Right ventricle myocardium inferior (tissue), 1 donor: ENCODE data around the gene MED10. TPM values are rescaled to one million over a fixed set of nuclear protein-coding genes. Genes with fewer than 3 reads are reported as not detected.
A peak's percentile ranks its signal among the peaks of the same experiment; 100 is the strongest.
"Not testable (repeated sequence)": the region's sequence is repeated elsewhere in the genome, so short reads cannot be mapped to it uniquely, and the experiment has no call there.

ENCODE experiments used
- ATAC-seq: fragments of 200-7000 bp; cut with Tn5 transposase; one replicate; pipeline ENCODE4 v1.9.1; 2020; ENCODE audit warnings: mild to moderate bottlenecking, moderate library complexity
- DNase-seq: peaks from one replicate; pipeline ENCODE4 v3.0.0; 2021; ENCODE audit errors: missing footprints
- intact Hi-C: fragments of 100-400 bp; cut with DNase I; formaldehyde crosslinking; loops from one replicate; pipeline ENCODE4 v1.11.0; 2022
- total RNA-seq: library from RNA; stranded (reverse); fragmentation: NEBNext Ultra II Directional; extraction: Animal tissue kit (Norgen Biotek cat#: 25700); gene quantifications from one replicate; pipeline ENCODE4 v1.2.1, GENCODE V29; 2021
- donor health status: DM: no; HTN: yes; CAD: no; lungs with severe emphysema.

The MED10 gene
- total RNA-seq, 1 donor from 2014 or later: 28.9 TPM

DNA sequence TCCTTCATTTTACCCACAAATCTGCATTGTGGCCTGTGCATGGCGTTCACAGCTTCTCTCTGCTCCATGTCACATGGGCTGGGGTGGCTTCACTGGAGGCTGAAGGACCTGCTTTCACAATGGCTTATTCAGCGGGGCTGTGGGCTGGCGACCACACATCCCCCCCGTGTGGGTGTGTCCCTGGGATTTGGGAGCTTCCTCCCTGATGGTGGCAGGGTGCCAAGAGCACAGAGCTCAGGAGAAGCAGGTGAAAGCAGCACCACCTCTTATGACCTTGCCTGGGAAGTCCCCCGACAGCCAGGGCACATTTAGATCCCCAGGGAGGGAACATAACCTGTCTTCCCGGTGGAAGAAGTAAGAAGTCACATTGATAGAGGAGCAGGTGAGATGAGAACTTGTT, 5.0 kb upstream of the MED10 start:
- no peak for DNase-seq
- ATAC-seq: no peak
- intact Hi-C loops: no loop called here

DNA sequence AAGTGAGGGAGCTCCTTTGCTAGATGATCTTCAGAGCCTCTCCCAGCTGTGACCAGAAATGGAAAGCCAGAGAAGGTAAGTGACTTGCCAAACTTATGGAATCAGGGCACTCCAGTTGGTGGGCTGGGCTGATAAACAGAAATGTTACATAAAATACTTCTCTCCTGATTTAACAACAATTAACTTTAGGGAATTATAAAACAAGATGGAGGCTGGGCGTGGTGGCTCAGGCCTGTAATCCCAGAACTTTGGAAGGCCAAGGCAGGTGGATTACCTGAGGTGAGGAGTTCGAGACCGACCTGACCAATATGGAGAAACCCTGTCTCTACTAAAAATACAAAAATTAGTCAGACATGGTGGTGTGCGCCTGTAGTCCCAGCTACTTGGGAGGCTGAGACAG, 899 bp upstream of the MED10 start:
- DNase-seq (no peak), ATAC-seq (no peak)
- intact Hi-C loops: loop anchor here (5.0 to 10.0 kb wide), 4 partner anchors 53 to 336 kb away; partner anchors contain the start of genes TENT4A and UBE2QL1

- ATAC-seq (no peak), DNase-seq (no peak)
- intact Hi-C loops: loop anchor here (5.0 to 10.0 kb wide), 4 partner anchors 54 to 336 kb away; partner anchors contain the start of genes TENT4A and UBE2QL1
These were observed 388 bp upstream of the MED10 start for GRCh38 chr5:6378766-6379103.

DNA sequence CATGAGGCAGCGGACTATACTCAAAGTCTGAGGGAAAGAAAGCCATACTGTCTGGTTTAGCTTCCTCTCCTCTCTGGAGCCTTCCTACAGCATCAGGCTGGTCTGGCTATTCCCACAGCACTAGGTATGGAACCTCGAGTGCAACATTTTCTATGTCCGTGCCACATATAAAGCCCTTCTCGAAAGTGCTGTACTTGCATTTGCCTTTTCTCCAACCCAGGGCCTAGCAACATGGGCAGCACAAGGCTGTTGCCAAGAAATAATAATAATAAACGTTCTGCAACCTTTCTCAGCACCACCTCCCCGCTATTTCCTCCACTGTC, 804 bp downstream of the MED10 start:
- no peak for DNase-seq
- intact Hi-C loops: loop anchor here (5.0 to 10.0 kb wide), 4 partner anchors 55 to 337 kb away; partner anchors contain the start of genes TENT4A and UBE2QL1
- no peak for ATAC-seq

DNA sequence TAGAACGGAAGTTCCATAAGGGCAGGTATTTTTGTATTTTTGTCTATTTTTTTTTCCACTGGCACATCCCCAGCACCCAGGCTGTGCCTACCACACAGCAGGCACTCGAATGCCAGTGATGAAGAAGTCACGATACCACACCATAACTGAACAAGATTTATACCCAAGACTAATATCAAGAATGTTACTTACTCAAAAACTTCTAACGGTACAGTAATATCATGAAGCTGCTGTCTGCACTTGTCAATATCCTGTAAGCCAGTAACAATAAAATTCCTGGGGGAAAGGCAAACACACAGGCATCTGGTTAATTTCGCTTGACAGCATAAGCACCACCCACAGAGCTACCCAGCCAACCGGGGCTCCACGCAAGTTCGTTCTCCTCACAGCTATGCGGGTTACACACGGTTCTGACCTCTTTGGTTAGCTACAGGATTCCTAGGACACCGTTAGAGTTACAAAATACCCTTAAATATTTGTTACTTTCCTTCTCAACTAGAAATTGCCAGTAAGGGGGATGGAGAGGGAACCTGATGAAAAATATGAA, 1.3 kb downstream of the MED10 start:
- ATAC-seq: no peak
- intact Hi-C loops: loop anchor here (5.0 to 10.0 kb wide), 4 partner anchors 55 to 338 kb away; partner anchors contain the start of genes TENT4A and UBE2QL1
- DNase-seq: no peak

DNA sequence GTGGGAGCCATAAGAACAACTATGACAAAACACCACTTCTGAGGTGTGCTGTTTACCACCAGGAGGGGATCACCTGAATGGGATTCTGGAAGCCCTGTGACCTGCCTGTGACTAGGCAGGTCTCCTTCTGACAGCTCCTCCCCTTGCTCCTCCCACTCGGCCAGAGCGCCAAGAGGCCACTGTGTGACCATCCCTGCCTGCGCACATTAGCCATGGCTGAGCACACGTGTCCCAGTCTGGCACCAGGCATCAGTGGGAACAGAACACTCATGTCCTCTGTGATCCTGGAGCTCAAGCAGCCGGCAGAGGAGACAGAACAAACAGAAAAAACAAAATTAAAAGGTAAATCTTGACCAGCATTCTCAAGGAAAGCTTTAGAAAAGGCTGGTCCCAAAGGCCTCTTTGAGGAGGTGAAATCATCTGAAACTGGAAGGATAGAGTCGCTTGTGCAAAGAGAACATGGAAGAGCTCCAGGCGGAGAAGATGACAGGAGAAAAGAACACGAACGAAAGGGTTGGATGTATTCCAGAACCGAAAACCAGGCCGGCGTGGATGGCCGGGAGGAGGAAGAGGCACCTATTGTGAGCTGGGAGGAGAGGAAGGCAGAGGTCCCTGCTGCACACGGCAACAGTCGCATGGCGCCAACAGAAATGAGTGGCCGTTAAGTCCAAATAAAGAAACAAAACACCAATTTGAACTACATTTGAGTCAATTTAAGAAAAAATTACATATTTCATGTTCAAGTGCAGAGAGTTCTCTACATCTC, 5.1 kb downstream of the MED10 start:
- ATAC-seq (no peak), DNase-seq (peak; percentile 58)
- intact Hi-C loops: loop anchor here (10.0 kb wide), 2 partner anchors 142 to 342 kb away; partner anchors contain the start of gene TENT4A

DNA sequence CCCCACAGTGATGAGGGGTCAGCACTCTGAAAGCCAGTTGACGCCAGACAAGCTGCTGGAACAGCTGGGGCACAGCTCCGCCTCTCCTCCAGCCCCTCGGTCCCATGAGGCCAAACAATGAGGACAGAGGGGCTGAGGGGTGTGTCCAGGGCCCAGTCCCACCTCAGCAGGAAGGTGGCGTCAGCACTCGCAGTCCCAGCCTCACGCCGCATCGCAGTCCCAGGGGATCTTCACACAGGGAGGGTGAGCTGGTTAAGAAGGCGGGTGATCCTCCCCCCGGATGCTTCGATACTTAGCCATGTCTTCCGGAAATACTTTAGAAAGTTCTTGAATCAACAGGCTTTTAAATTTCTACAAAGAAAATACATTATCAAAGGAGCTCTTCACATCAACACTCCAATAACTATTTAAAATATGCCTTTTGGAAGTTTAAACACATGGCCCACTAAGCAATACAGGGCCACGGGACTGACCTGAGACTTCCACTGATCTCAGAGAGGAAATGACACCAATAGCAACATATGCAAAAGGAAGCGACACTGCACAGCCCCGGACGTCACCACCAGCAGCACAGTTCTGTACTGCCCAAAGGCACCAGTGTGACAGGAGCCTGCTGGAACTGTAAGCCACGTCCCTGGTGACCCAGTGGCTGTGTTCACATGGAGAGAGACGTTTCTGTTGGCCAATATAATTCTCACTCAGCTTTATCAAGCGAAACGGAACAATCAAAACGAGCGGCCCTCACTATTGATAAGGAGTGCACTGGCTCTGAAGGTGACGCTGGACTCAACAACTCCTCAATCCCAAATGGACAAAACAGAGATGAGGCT, 5.9 kb downstream of the MED10 start:
- intact Hi-C loops: loop anchor here (10.0 kb wide), 2 partner anchors 142 to 342 kb away; partner anchors contain the start of gene TENT4A
- no peak for ATAC-seq
- no peak for DNase-seq

GRCh38 chr5:6371079-6371810, 7.1 kb downstream of the MED10 start:
- ATAC-seq: no peak
- no peak for DNase-seq
- intact Hi-C loops: loop anchor here (10.0 kb wide), 2 partner anchors 144 to 344 kb away; partner anchors contain the start of gene TENT4A

GRCh38 chr5:6370580-6370979, 7.8 kb downstream of the MED10 start:
- DNase-seq: no peak
- no peak for ATAC-seq
- intact Hi-C loops: loop anchor here (10.0 kb wide), 2 partner anchors 144 to 344 kb away; partner anchors contain the start of gene TENT4A

DNA sequence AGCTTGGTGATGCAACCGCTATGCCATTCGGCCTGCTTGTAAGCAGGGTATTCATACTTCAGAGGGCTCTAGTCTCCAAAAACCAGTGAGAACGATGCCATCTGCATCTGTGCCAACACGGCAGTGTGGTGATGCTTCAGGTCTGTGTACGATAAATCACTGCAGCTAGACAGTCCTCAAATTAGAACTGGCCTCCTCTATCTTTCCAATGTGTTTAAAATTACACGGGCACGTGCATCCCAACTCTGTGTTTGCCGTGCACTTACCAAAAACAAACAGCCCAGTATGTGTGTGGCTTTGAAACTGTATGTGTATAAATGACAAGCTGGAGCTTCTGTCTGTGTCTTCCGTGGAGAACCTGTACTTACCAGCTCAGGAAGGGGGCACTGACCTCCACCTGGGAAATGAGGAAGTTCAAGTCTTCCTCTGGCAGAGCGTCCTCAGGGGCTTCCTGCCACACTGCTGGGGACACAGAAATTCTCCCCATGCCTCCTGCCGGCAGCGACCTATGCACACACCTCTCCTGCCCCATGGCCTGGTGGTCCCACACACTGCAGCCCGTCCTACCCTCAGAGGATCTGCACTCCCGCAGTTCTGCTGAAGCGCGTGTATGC, 12.3 kb downstream of the MED10 start:
- DNase-seq: no peak
- intact Hi-C loops: no loop called here
- ATAC-seq: no peak

DNA sequence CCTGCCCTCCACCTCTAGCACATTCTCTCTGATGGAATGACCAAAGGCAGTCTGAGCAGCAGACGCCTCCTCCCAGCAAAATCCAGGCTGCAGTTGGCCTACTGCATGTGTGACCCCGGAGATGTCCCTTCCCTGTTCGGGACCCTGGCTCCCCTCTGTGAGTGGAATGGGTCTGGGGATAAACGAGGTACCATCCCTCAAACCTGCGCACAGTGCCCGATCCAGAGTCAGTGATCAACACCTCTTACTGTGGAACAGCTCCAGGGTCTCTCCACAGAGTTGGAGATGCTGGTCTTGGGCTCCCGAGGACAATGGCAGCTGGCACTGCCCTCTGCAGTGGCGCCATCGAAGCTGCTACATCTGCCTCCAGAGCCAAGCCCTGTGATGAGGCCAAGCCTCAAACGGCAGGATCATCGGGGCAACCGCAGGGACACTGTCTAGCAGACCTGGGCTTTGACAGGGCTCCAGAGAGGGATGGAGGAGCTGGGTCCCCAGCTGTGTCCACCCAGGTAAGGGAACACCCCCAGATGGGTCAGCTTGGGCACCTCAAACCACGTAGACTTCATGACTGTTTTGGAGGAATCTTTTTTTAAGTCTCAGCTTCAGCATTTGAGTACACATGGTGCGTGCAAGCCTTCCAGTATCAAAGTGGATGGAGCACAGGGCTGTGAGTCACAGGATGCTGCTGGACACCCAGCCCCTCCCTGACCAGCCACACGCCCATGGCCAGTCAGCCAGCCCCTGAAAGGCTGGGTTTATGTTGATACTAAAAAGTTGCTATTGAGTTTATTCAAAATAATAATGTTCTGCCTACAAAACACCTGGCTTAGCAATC, 13.0 kb downstream of the MED10 start:
- intact Hi-C loops: no loop called here
- ATAC-seq: no peak
- no peak for DNase-seq

- ATAC-seq, intact Hi-C loops, DNase-seq: not testable (repeated sequence)
These were observed 14.8 kb downstream of the MED10 start for GRCh38 chr5:6363454-6364011.

- ATAC-seq (no peak), DNase-seq (no peak)
- intact Hi-C loops: no loop called here
These were observed 15.5 kb downstream of the MED10 start for GRCh38 chr5:6362846-6363245.

DNA sequence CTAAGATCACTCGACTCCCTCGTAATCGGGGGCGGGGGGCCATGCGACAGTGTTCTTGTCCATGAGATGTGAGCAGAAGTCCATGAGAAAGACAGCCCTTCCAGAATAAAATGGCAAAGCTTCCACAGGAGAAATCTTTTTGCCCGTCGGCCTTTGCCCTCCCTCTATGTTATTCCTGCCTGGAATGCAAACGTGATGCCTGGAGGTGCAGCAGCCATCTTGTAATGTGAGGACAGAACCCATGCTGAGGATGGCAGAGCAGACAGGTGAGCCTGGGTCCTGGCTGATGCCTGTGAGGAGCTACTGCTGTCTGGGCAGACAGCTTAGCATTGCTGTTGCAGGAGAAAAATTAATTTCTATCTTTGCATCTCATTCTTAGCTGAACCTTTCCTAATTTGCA, 17.2 kb downstream of the MED10 start:
- intact Hi-C loops: no loop called here
- ATAC-seq (no peak), DNase-seq (no peak)

- ATAC-seq: no peak
These were observed 17.8 kb downstream of the MED10 start for GRCh38 chr5:6360323-6361072.

DNA sequence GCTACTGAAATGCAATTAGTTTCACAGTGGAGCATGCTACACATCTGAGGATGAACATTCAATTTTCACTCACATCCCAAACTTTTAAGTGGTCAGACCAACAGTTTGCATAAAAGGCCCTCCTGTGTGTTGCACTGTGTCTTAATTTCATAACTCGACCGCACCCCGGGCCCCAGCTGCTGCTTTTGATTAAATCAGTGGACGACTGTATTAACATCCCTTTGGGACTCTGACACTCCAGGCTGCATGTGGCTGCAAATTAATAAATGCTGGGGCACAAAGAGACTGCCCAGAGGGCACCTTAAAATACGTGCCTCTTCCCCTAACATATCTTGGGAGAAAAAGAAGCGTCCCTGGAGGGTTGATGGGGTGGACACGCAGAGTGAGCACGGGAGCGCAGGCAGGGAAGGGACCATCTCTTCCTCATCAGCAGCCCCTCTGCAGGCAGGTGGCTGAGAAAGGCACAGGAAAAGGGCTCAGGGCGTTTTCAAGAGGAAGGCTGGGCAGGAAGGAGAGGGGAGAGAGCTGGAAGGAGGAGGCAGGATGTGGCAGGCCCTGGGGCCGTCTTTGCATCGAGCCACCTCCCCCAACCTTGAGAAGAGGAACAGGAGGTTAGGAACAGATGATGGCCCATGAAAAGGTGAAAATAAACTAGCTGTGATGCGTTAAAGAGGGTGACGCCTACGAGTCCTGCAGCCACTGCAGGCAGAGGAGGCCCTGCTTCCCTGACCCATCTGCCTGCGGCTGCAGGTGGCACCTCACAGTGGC, 18.6 kb downstream of the MED10 start:
- ATAC-seq (no peak), DNase-seq (no peak)
- intact Hi-C loops: no loop called here

More at GRCh38 chr5:6360323-6361072, 17.8 kb downstream of the MED10 start:
- DNase-seq: no peak
- intact Hi-C loops: no loop called here
